Liver (tissue), 3 donors: ENCODE data around the gene FAM24A.
"Not testable (repeated sequence)": the region's sequence is repeated elsewhere in the genome, so short reads cannot be mapped to it uniquely, and the experiment has no call there.

ENCODE experiments used
- CTCF ChIP-seq: fragments of 150-350 bp; IDR thresholded peaks from 2 replicates; pipeline ENCODE4 v1.5.1; 2017; ENCODE audit warnings: improper control_type of control experiment, low read depth, low read length; ENCODE audit not compliant: missing input control
- RAD21 ChIP-seq, 2 donors: IDR thresholded peaks; 2 replicates each; pipeline ENCODE4 v1.6.1; 2016; ENCODE audit warnings: antibody characterized with exemption in 2 of 2, mild to moderate bottlenecking in 2 of 2
- REST ChIP-seq: IDR thresholded peaks from 2 replicates; pipeline ENCODE4 v1.6.1; 2016; ENCODE audit warnings: antibody characterized with exemption, mild to moderate bottlenecking
- donor health status: healthy.
- donor health status: healthy.

GRCh38 chr10:122868768-122869167 lies 41.6 kb upstream of the FAM24A start:
- TF ChIP-seq RAD21 (IDR thresholded peaks at IDR 0.05); REST; CTCF: not testable (repeated sequence)
